ENCODE measurements around the gene DHRS3. TPM values are rescaled to one million over a fixed set of nuclear protein-coding genes. Genes with fewer than 3 reads are reported as not detected.
"Not testable (repeated sequence)": the region's sequence is repeated elsewhere in the genome, so short reads cannot be mapped to it uniquely, and the experiment has no call there.

DHRS3 gene
- total RNA-seq, 1 experiment from 2014 or later: 37.7 TPM

DNA sequence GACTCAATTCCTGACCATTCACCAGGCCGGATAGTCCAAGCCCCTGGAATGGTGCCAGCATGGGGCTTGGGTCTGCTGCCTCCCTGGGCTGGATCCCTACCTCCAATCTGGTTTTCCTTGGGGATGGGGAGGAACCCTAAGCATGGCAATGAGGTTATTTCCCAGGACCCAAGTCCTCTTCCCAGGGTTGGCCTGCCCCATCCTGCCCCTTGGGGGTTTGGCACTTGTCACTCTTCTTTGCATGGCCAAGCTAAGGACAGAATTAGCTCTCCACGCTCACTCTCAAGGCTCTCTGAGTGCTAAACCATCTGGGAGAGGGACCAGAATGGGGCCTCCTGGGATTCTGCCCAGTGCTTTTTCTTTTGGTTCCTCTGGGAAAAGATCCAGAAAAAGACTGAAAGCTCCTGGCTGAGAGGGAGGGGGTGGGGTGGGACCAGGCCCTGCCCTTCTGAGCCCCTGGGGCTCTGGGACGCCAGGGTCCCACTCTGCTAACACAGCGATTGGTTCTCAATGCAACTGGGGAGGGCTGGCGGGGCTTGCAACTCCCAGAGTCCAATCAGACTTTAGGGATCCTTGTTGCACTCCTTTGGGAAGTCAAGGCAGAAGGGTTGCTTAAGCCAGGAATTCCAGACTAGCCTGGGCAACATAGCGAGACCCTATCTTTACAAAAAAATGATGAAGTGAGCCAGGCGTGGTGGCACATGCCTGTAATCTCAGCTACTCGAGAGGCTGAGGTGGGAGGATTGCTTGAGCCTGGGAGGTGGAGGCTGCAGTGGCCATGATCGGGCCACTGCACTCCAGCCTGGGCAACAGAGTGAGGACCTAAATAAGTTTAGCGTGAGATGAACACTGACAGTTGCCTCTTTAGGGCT, 52.7 kb downstream of the DHRS3 start:
- peaks cover 7% of the 10 kb centered on the region for H3K27me3 Mint-ChIP-seq (ENCODE audit: low read depth)
- peaks cover 28% of the 10 kb centered on the region for H3K9me3 Mint-ChIP-seq
- ATAC-seq (no peak), DNase-seq (ENCODE audit: low spot score) (no peak)
- H3K4me1 Mint-ChIP-seq: no peaks in the 10 kb centered on the region
- no peak overlapping the region for H3K4me3 Mint-ChIP-seq
- H3K36me3 Mint-ChIP-seq: peaks cover 38% of the 10 kb centered on the region
- POLR2A ChIA-PET: no interaction called here
- TF ChIP-seq ZNF121 (CRISPR knock-in tag; IDR thresholded peaks at IDR 0.05): peak; percentile 54; the same call in 1 of the 2 replicates
- TF ChIP-seq, protein P1, sequence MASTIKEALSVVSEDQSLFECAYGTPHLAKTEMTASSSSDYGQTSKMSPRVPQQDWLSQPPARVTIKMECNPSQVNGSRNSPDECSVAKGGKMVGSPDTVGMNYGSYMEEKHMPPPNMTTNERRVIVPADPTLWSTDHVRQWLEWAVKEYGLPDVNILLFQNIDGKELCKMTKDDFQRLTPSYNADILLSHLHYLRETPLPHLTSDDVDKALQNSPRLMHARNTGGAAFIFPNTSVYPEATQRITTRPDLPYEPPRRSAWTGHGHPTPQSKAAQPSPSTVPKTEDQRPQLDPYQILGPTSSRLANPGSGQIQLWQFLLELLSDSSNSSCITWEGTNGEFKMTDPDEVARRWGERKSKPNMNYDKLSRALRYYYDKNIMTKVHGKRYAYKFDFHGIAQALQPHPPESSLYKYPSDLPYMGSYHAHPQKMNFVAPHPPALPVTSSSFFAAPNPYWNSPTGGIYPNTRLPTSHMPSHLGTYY (CRISPR knock-in tag; IDR thresholded peaks at IDR 0.05): no peak
- CTCF ChIA-PET: no interaction called here
- no peak overlapping the region for H3K27ac Mint-ChIP-seq

DNA sequence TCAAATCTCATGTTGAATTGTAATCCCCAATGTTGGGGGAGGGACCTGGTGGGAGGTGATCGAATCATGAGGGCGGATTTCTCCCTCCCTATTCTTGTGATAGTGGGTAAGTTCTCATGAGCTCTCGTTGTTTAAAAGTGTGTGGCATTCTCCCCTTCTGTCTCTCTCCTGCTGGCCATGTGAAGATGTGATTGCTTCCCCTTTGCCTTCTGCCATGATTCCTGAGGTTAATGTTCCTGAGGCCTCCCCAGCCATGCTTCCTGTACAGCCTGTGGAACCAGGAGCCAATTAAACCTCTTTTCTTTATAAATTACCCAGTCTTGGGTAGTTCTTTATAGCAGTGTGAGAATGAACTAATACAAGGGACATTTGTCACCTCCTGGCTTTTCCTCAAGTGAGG, 53.8 kb downstream of the DHRS3 start:
- ATAC-seq; H3K4me3 Mint-ChIP-seq; CTCF ChIA-PET; H3K4me1 Mint-ChIP-seq; H3K27me3 Mint-ChIP-seq (ENCODE audit: low read depth); DNase-seq (ENCODE audit: low spot score); H3K27ac Mint-ChIP-seq; POLR2A ChIA-PET: not testable (repeated sequence)
- Mint-ChIP-seq H3K9me3 (peaks cover 28% of the 10 kb centered on the region), H3K36me3 (peaks cover 38% of the 10 kb centered on the region)

GRCh38 chr1:12562955-12563576, 54.9 kb downstream of the DHRS3 start:
- Mint-ChIP-seq H3K36me3 (peaks cover 34% of the 10 kb centered on the region), H3K9me3 (peaks cover 31% of the 10 kb centered on the region), H3K27ac (no peak overlapping the region), H3K27me3 (ENCODE audit: low read depth) (peaks cover 7% of the 10 kb centered on the region), H3K4me1 (no peaks in the 10 kb centered on the region), H3K4me3 (no peak overlapping the region)
- no peak for ATAC-seq
- DNase-seq (ENCODE audit: low spot score): no peak
- CTCF ChIA-PET: interaction anchor here (0.5 kb wide), 1 partner anchor 96 kb away, joined by 3 read pairs; no protein-coding TSS in a partner anchor
- POLR2A ChIA-PET: no interaction called here
- TF ChIP-seq SMAD3 (CRISPR knock-in tag; IDR thresholded peaks at IDR 0.05; ENCODE audit: borderline replicate concordance): no peak
- TF ChIP-seq OVOL2 (CRISPR knock-in tag; IDR thresholded peaks at IDR 0.05; ENCODE audit: borderline replicate concordance): no peak
- TF ChIP-seq, protein P2, sequence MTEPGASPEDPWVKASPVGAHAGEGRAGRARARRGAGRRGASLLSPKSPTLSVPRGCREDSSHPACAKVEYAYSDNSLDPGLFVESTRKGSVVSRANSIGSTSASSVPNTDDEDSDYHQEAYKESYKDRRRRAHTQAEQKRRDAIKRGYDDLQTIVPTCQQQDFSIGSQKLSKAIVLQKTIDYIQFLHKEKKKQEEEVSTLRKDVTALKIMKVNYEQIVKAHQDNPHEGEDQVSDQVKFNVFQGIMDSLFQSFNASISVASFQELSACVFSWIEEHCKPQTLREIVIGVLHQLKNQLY (CRISPR knock-in tag; IDR thresholded peaks at IDR 0.05): no peak
- no peak for TF ChIP-seq ZNF232 (CRISPR knock-in tag; IDR thresholded peaks at IDR 0.05)
- no peak for TF ChIP-seq E2F1 (CRISPR knock-in tag; IDR thresholded peaks at IDR 0.05)
- TF ChIP-seq, protein P1 (CRISPR knock-in tag; IDR thresholded peaks at IDR 0.05): no peak
- no peak for TF ChIP-seq ZNF396 (CRISPR knock-in tag; IDR thresholded peaks at IDR 0.05; ENCODE audit: borderline replicate concordance)
- no peak for TF ChIP-seq RELA (CRISPR knock-in tag; IDR thresholded peaks at IDR 0.05; ENCODE audit: borderline replicate concordance)
- TF ChIP-seq, protein P3, sequence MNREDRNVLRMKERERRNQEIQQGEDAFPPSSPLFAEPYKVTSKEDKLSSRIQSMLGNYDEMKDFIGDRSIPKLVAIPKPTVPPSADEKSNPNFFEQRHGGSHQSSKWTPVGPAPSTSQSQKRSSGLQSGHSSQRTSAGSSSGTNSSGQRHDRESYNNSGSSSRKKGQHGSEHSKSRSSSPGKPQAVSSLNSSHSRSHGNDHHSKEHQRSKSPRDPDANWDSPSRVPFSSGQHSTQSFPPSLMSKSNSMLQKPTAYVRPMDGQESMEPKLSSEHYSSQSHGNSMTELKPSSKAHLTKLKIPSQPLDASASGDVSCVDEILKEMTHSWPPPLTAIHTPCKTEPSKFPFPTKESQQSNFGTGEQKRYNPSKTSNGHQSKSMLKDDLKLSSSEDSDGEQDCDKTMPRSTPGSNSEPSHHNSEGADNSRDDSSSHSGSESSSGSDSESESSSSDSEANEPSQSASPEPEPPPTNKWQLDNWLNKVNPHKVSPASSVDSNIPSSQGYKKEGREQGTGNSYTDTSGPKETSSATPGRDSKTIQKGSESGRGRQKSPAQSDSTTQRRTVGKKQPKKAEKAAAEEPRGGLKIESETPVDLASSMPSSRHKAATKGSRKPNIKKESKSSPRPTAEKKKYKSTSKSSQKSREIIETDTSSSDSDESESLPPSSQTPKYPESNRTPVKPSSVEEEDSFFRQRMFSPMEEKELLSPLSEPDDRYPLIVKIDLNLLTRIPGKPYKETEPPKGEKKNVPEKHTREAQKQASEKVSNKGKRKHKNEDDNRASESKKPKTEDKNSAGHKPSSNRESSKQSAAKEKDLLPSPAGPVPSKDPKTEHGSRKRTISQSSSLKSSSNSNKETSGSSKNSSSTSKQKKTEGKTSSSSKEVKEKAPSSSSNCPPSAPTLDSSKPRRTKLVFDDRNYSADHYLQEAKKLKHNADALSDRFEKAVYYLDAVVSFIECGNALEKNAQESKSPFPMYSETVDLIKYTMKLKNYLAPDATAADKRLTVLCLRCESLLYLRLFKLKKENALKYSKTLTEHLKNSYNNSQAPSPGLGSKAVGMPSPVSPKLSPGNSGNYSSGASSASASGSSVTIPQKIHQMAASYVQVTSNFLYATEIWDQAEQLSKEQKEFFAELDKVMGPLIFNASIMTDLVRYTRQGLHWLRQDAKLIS (CRISPR knock-in tag; IDR thresholded peaks at IDR 0.05; ENCODE audit: borderline replicate concordance): no peak

All from WTC11 (cell line).